Lung (tissue), 12 donors: Measurements from ENCODE around the gene BAD. TPM values are rescaled to one million over a fixed set of nuclear protein-coding genes. Genes with fewer than 3 reads are reported as not detected.

ENCODE experiments used
- ATAC-seq: fragments of 200-7000 bp; cut with Tn5 transposase; one replicate; pipeline ENCODE4 v1.9.1; 2020; ENCODE audit warnings: moderate number of reproducible peaks; ENCODE audit not compliant: insufficient read depth, low FRiP score
- DNase-seq, 3 donors: peaks; one replicate each; pipeline ENCODE4 v3.0.0-alpha.2; 2013 to 2017
- H3K27ac ChIP-seq, 2 donors: one replicate each; pipeline ENCODE4 v1.5.1; 2013; ENCODE audit warnings: mild to moderate bottlenecking in 2 of 2, moderate library complexity in 2 of 2, control low read depth in 1 of 2, inconsistent platforms in 1 of 2, low read depth in 1 of 2, low read length in 1 of 2
- H3K27me3 ChIP-seq, 3 donors: one replicate each; pipeline ENCODE4 v1.5.1; 2013; ENCODE audit warnings: low read length in 2 of 3; ENCODE audit not compliant: control insufficient read depth in 3 of 3, insufficient read depth in 3 of 3
- H3K36me3 ChIP-seq, 4 donors: one replicate each; pipeline ENCODE4 v1.5.1; 2013; ENCODE audit warnings: low read length in 4 of 4, mild to moderate bottlenecking in 1 of 4, moderate library complexity in 1 of 4; ENCODE audit not compliant: control insufficient read depth in 4 of 4, insufficient read depth in 4 of 4
- H3K4me1 ChIP-seq, 5 donors: one replicate each; pipeline ENCODE4 v1.5.1; 2013; ENCODE audit warnings: low read length in 5 of 5, mild to moderate bottlenecking in 2 of 5, moderate library complexity in 1 of 5; ENCODE audit not compliant: control insufficient read depth in 5 of 5, insufficient read depth in 5 of 5
- H3K4me3 ChIP-seq: one replicate; pipeline ENCODE4 v1.5.1; 2013; ENCODE audit warnings: mild to moderate bottlenecking, control low read depth, moderate library complexity
- H3K9ac ChIP-seq, 2 donors: one replicate each; pipeline ENCODE4 v1.5.1; 2013; ENCODE audit warnings: low read length in 2 of 2, control low read depth in 1 of 2; ENCODE audit not compliant: insufficient read depth in 1 of 2
- H3K9me3 ChIP-seq, 4 donors: one replicate each; pipeline ENCODE4 v1.5.1; 2013; ENCODE audit warnings: low read length in 3 of 4, mild to moderate bottlenecking in 1 of 4, moderate library complexity in 1 of 4; ENCODE audit not compliant: control insufficient read depth in 4 of 4, insufficient read depth in 3 of 4
- WGBS, 2 donors: extraction: QIAGEN DNeasy Blood & Tissue Kit; methylation state at CpG; one replicate each; pipeline ENCODE4 v1.1.7; 2013; 5-methylcytosine and 5-hydroxymethylcytosine counted together
- polyA plus RNA-seq, 2 donors: library from polyadenylated mRNA; stranded (reverse); fragments of 200-250 nt; gene quantifications; one replicate each; pipeline ENCODE4 v1.2.1, GENCODE V29; 2013
- total RNA-seq, 2 donors: library from RNA; depleted of rRNA in 1 of 2; stranded (reverse); fragments of >200 nt in 1 of 2; gene quantifications; one replicate each; pipeline ENCODE4 v1.2.1, GENCODE V29; 2014 to 2021
- TF ChIP-seq, protein P1 (sequence below): IDR thresholded peaks from 2 replicates; pipeline ENCODE4 v1.5.1; 2012; ENCODE audit warnings: mild to moderate bottlenecking; ENCODE audit errors: control extremely low read depth, extremely low read depth
- donor health status: control.
- donor health status: control.
- donor health status: Bipolar disorder and iron deficiency.
- donor health status: healthy.
- donor health status: DM: yes; HTN: yes; CAD: no.

The BAD gene
- total and polyA plus RNA-seq, 4 donors, result 69.5 to 127 (median 75.5) TPM

DNA sequence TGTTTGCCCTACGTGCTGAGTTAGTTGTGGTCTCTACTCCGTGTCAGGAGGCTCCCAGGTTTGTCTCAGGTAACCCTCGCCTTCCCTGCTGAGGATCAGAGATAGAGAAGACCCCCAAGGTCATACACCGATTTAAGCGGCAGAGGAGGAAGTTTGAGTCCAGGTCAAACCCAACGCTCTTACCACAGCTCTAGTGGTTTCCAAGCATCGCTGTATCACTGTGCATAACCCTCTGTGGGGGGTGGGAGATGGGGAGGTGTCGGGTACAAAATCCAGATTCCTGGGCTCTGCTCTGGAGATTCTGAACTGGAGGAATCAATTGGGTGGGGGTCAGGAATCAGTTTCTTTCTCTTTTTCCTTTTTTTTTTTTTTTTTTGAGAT is 53.5 kb downstream of the BAD start:
- peak overlapping the region; percentile 37 for H3K4me3 ChIP-seq
- DNase-seq, result peak in 1 of 3 donors; percentile 28
- TF ChIP-seq, protein P1, sequence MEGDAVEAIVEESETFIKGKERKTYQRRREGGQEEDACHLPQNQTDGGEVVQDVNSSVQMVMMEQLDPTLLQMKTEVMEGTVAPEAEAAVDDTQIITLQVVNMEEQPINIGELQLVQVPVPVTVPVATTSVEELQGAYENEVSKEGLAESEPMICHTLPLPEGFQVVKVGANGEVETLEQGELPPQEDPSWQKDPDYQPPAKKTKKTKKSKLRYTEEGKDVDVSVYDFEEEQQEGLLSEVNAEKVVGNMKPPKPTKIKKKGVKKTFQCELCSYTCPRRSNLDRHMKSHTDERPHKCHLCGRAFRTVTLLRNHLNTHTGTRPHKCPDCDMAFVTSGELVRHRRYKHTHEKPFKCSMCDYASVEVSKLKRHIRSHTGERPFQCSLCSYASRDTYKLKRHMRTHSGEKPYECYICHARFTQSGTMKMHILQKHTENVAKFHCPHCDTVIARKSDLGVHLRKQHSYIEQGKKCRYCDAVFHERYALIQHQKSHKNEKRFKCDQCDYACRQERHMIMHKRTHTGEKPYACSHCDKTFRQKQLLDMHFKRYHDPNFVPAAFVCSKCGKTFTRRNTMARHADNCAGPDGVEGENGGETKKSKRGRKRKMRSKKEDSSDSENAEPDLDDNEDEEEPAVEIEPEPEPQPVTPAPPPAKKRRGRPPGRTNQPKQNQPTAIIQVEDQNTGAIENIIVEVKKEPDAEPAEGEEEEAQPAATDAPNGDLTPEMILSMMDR, result no peak
- 5 to 8% methylated on average over 8 of the region's 8 CpGs for WGBS, 2 donors
- no peaks in the 10 kb centered on the region for H3K36me3 ChIP-seq
- H3K27ac ChIP-seq, result peak overlapping the region; percentile 90 to 95
- no peak for ATAC-seq
- H3K9me3 ChIP-seq, result no peaks in the 10 kb centered on the region
- H3K27me3 ChIP-seq, result no peaks in the 10 kb centered on the region
- peak overlapping the region; percentile 55 to 69 for H3K9ac ChIP-seq
- peaks cover 0 to 43% (median 9%) of the 10 kb centered on the region in 5 donors for H3K4me1 ChIP-seq

DNA sequence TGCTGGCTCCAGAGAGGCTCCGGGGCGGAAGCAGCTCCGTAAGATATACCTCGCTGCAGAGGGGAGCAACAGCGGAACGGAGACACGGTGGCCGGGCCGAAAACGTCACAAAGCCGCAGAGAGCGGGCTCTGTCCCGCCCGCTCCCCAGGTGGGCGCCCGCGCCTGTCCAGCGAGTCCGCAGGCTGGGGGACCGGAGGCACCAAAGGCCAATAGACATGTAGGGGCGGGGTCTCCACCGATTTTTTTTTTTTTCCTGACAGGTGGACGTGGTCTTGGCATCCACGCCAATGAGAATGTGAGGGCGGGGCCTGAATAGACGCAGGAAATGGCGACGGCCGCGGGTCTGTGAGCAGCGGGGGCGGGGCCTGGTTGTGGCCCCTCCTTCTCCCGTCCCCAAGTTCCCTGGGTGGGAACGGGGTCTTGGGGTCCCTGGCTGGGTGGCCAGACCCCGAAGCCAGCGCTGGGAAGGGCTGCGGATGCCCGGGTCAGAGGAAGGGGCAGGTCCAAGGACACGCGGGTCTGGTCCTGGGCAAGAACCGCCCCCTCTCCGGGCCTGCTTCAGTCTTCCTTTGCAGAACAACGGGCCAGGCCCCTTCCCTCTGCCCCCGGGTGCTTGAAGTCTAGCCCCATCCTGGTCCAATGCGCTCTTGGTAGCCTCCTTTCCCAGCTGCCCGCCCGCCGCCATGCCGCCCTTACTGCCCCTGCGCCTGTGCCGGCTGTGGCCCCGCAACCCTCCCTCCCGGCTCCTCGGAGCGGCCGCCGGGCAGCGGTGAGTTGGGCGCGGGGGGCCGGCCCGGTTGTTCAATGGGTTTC is 54.1 kb downstream of the BAD start, which contains the start of gene DNAJC4:
TSS of gene DNAJC4 (plus strand) at position 378 of the 814 bp plus-strand sequence. CDS start at position 685, 307 bp downstream.
- Histone ChIP-seq H3K9ac (peak within 1 kb of the TSS; percentile 55 to 78), H3K9me3 (no peaks in the 10 kb centered on the region), H3K36me3 (no peaks in the 10 kb centered on the region), H3K4me3 (peak within 1 kb of the TSS; percentile 37), H3K27me3 (no peaks in the 10 kb centered on the region), H3K4me1 (peaks cover 0 to 43% (median 9%) of the 10 kb centered on the region in 5 donors), H3K27ac (peak within 1 kb of the TSS; percentile 90 to 95)
- DNase-seq (peak; percentile 94 to 96 (median 95)), ATAC-seq (peak; percentile 51)
- TF ChIP-seq, protein P1, result no peak
- 0 to 1% methylated on average over 62 of the region's 62 CpGs for WGBS, 2 donors

DNA sequence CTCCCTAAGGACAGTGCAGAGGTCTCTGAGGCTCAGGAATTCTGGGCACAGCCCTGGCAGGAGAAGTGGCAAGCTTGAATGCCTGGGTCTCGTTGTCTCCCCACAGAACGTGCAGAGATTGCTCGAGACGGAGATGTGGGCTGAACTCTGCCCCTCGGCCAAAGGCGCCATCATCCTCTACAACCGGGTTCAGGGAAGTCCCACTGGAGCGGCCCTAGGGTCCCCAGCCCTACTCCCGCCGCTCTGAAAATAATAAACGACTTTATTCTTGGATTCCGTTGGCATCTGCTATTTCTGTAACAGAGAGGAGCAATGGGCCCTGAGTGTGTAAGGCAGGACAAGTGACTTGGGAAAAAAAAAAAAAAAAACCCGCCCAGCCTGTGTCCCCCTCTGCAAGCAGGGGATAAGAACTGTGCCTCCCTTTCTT is 54.7 kb downstream of the BAD start:
- 37 to 46% methylated on average over 13 of the region's 13 CpGs for WGBS, 2 donors
- Histone ChIP-seq H3K4me1 (peaks cover 0 to 41% (median 6%) of the 10 kb centered on the region in 5 donors), H3K36me3 (no peaks in the 10 kb centered on the region), H3K4me3 (peak overlapping the region; percentile 9), H3K9ac (peak overlapping the region; percentile 8 to 55), H3K9me3 (no peaks in the 10 kb centered on the region), H3K27ac (peak overlapping the region; percentile 90 to 95), H3K27me3 (no peaks in the 10 kb centered on the region)
- ATAC-seq (no peak), DNase-seq (no peak)
- TF ChIP-seq, protein P1, result no peak
